Activated CD4-positive, alpha-beta T cell treated with anti-CD3 and anti-CD28 coated beads, Interleukin-2, amount 50 U/mL, for 16 hours (primary cell): Measurements from ENCODE around the gene ZNF79.
"Not testable (repeated sequence)": the region's sequence is repeated elsewhere in the genome, so short reads cannot be mapped to it uniquely, and the experiment has no call there.

Experiments
- DNase-seq: peaks from one replicate; pipeline ENCODE4 v3.0.0-alpha.2; 2020

ZNF79 gene

DNA sequence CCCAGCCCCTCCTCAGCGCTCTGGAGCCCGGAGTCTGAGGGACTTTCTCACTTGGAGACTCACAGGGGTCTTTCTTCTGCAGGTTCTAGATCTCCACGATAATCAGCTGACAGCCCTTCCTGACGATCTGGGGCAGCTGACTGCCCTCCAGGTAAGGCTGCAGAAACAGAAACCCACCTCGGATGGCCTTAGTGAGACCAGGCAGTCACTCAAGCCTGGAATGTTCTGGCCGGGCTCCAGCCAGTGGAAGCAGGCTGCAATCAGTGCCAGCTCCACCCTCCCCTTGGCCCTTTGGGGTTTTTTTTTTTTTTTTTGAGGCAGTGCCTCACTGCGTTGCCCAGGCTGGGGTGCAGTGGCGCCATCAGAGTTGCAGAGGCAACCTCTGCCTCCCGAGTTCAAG lies 34.7 kb downstream of the ZNF79 start:
- no peak for DNase-seq

DNA sequence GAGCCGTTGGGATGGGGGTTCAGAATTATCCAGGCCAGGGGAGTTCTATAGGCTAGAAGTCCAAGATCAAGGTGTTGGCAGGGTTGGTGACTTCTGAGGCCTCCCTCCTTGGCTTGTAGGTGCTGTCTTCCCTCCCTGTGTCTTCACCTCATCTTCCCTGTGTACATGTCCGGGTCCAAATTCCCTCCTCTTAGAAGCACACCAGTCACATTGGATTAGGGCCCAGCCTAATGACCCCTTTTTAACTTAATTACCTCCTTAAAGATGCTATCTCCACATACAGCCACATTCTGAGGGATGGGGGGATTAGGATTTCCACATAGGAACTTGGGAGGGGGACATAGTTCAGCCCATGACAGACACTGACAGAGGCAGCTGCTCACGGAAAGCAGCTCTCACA lies 39.2 kb downstream of the ZNF79 start:
- no peak for DNase-seq

DNA sequence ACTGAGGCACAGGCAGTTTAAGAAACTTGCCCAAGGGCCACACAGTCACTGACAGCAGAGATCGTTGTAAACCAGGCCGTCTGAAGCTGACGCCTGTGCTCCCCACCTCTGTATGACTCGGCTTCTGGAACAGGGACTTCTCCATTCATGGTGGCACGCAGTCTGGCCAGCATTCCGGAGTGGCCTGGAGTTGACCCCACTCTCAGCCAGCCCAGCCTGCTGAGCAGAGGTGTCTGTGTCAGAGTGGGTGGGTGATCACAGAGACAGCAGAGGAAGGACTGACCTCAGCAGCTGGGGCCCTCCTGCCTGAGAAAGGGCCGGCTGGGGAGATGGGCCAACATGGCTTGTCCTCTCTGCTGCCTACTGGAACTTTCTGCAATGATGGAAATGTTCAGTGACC lies 39.7 kb downstream of the ZNF79 start:
- DNase-seq, result no peak

DNA sequence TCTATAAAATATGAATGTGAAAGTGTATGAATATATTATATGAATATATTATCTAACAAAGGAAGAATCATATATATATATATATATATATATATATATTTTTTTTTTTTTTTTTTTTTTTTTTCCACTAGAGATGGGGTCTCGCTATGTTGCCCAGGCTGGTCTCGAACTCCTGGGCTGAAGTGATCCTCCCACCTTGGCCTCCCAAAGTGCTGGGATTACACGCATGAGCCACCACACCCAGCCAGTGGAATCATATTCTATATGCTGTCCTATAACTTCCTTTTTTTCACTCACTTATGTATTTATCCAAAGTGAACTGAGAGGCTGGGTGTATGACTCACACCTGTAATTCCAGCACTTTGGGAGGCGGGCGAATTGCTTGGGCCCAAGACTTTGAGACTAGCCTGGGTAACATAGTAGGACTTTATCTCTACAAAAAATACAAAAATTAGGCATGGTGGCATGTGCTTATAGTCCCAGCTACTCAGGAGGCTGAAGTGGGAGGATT lies 42.3 kb downstream of the ZNF79 start:
- not testable (repeated sequence) for DNase-seq

DNA sequence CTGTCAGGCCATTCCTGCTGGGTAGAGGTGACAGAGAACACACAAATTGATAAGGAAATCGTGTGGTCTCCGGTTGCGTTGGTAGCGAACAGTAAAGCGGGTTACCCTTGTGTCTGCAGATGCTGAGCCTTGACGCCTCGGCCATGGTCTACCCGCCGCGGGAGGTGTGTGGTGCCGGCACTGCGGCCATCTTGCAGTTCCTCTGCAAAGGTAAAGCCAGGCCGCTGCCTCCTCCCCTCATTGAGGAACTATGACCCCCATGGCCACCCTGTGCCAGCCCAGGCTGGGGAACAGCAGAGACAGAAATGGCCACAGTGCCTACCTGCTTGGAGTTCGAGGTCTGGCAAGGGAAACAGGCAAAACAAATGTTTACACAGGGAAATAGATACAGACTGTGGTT lies 43.4 kb downstream of the ZNF79 start:
- DNase-seq, result no peak

DNA sequence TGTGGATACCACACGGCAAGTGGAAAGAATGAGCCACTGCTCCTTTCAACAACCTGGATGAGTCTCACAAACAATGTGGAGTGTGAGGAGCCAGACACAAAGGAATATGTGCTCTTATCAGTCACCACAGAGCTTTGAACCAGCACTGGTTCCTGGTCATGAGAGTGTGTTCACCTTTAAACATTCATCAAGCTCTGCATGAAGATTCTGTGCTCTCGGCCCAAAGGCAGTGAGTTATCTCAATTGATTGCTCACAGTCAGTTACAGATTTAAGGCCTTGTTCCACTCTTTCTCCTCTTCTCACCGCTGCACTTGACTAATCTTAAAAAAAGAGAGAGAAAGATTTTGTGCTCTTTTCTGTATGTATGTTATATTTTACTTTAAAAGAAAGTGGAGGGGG lies 46.5 kb downstream of the ZNF79 start:
- no peak for DNase-seq

DNA sequence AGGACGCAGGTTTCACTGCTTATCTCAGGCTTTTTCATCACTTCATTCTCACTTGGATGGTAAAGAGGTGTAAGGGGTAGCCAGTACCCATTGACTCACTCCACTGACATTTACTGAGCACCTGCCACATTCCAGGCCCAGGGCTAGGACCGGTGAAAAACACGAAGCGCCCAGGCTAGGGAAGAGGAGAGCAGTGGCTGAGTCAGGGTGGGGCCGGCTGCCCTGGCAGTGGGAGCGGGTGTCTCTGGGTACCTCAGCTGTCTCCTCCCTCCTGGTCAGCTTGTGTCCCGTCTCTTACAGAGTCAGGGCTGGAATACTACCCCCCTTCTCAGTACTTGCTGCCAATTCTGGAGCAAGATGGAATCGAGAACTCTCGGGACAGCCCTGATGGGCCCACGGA lies 49.3 kb downstream of the ZNF79 start:
- no peak for DNase-seq

DNA sequence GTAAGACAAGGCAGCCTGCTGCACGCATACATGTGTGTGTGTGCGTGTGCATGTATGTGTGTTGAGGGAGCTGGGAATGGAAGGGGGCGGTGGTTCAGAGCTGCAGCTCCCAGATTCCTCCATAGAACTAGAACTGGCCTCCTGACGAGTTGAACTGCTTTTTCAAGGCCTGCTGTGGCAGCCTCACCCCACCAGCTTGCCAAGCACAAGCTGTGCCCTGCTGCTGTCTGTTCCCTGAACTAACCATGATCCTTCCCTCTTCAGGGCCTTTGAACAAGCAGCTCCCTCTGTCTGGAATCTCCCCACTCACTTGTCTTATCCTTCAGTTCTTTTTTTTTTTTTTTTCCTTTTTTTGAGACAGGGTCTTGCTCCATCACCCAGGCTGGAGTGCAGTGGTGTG lies 49.8 kb downstream of the ZNF79 start:
- no peak for DNase-seq

DNA sequence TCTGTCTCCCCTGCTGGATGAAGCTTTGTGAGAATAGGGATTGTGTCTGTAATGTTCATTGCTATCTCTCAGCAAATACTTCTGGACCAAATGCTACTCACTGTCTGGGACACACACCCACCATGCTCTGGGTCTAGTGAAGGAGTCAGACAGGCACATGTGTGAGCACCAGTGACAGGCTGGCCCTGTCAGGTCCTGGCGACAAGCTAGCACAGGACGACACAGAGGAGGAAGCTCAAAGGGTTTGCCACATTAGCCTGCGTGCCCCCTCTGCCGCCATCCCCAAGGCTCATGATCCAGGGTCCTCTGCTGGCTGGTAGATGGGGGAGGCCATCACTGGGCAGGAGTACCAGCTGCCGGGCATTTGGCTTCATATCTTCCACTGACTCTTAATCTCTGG lies 50.4 kb downstream of the ZNF79 start:
- DNase-seq, result no peak

DNA sequence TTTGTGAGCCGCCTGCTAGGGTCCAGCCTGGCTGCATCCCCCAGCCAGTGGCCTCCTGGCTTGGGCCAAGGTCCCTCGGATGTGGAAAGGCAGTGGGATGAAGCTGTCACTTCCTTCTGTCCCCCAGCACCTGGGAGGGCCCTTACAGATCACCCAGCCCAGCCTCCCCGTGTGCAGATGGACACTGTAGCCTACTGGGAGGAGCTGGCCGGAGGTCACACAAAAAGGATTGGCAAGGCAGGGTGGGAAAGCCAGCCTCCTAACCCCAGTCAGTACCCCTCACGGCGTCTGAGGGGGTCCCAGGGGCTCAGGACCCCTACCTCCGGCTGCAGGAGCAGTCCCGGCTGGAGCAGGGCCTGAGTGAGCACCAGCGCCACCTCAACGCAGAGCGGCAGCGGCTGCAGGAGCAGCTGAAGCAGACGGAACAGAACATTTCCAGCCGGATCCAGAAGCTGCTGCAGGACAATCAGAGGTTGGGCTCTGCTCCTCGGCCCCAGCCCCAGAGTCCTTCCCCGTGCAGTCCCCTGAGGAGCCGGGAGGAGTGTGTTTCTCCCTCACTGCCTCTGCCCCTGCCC lies 55.4 kb downstream of the ZNF79 start:
- no peak for DNase-seq

DNA sequence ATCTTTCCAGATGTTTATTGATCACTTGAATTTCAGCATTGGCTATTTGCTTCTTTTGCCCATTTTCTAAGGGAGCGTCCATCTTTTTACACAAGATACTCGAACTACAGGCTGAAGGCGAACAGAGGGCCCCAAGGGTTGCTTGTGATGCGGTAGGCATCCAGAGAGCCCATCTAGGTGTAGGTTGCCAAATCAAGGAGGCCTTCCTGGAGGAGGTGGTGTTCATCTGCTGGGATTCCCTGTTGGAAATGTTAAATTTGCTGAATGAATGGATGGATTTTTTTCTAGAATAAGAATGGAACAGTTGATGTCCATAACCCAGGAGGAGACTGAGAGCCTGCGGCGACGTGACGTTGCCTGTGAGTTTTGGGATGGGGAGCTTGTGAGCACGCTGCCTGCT lies 58.5 kb downstream of the ZNF79 start:
- no peak for DNase-seq

DNA sequence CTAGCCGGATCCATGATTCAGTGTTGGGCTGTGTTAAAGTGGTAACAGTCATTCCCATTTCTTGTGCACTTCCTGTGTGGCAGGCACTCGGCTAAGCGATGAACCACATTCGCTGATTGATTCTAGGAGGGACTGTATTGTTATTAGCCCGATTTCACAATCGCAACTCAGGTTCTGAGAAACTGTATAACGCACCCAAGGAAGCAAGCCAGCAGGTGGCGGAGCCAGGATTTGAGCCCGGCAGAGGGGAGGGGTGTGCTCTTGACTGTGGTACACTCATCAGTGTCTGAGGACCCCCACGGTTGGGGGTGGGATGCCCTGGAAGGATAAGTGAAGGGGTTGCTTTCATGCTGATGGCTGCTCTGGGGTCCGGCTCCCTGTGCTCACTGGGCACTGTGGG lies 61.8 kb downstream of the ZNF79 start:
- no peak for DNase-seq

DNA sequence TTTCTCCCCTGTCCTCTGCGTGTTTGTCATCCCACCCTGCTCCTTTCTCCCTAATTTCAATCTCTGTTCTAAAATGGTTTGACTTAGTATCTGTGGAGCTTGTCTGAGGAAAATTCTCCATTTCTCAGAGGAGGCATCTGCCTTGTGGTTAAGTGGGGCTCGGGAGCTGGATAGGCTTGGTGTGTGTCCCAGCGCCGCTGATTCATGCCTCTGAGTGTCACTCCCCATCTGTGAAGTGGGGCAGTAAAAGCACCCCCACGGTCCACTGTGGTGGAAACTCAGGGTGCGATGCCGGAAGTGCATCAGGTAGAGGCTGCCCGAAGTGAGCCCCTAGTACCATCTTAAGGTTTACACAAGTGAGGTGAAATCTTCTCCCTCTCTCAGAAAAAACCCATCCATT lies 64.8 kb downstream of the ZNF79 start:
- no peak for DNase-seq

DNA sequence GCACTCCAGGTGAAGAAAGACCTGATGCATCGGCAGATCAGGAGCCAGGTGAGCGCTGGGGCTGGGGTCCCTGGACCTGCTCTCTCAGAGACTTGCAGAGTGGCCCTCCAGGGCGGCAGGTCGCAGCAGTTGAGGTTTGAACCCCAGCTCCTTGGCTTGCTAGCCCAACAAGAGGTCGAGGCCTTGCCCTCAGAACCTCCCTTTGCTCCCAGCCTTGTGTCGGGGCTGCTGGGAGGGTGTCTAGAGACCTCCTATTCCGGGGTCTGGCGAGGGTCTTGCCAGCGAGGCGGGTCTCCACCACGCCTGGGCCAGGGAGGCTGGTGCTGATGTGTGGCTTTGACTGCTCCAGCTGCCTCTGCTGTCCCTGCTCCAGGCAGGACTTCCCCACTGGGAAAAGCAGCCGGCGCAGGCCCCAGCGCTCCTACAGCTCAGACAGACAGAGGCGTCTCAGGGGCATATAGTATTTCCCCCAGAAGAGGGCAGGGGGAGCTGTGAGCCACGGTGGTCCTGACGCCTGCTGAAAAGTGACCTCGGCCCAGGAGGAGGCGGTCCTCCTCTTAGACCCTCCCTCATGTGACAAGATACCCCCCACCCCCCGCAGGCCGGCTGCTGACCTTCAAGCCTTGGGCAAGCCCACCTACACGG lies 65.4 kb downstream of the ZNF79 start:
- no peak for DNase-seq

DNA sequence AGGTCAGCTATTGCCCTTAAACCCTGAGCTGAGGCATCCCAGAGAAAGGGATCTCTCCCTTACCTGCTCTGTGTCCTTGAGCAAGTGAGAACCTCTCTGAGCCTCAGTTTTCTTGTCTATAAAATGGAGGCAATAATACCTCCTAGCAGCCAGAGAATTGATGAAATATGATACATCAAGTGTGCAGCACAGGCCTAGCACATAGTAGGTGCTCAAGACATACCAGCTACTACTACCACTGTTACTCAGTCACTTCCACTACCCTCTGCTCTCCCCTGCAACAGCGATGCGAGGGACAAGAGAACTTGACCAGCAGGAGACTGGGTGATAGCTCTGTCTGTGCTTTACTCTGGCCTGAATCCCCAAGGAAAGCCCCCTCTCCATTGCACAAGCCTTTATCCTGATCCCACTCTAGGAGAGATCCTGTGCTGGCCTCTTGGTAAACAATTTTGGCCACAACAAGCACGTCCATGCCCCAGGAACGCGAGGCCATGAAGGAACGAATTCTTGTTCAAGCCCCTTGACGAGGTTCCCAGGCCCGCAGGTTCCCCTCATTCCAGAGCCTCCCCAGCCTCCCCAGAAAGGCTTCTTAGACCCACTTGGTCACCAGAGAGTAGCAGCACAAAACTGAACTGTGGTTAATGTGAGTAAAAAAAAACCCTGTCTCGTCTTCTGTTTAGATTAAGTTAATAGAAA lies 66.5 kb downstream of the ZNF79 start:
- DNase-seq, result no peak

DNA sequence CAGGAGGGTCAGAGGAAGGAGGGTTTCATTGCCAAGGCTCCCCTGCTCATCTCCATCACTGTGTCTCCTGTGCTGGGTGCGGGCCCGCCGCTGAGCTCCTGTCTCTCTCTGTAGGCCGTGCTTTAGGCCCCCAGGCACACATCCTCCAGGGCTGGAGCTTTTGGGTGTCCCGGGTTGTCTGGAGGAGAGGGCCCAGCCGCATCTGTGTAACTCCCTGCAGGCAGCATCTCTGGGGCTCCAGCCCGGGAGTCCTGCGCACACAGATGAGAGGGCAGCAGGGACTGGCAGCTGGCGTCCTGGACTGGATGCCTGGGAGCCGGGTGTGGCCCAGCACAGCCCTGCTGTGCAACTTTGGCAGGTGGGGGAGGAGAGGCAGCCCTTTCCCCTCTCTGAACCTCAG lies 67.3 kb downstream of the ZNF79 start:
- no peak for DNase-seq

DNA sequence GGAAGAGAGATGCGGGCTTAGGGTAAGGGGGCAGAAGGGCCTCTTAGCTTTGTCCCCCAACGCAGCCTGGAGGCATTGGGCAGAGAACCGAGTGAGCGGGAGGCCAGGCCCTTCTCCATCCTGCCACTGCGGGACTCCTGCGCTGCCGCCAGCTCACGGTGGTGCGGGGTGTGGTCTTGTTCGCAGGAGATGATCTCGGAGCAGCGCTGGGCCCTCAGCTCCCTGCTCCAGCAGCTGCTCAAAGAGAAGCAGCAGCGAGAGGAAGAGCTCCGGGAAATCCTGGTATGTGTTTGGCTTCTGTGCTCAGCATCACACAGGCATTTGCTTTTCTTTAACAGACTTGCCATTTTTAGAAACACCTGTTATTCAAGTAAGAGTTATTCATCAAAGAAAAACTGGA lies 68.4 kb downstream of the ZNF79 start:
- no peak for DNase-seq

DNA sequence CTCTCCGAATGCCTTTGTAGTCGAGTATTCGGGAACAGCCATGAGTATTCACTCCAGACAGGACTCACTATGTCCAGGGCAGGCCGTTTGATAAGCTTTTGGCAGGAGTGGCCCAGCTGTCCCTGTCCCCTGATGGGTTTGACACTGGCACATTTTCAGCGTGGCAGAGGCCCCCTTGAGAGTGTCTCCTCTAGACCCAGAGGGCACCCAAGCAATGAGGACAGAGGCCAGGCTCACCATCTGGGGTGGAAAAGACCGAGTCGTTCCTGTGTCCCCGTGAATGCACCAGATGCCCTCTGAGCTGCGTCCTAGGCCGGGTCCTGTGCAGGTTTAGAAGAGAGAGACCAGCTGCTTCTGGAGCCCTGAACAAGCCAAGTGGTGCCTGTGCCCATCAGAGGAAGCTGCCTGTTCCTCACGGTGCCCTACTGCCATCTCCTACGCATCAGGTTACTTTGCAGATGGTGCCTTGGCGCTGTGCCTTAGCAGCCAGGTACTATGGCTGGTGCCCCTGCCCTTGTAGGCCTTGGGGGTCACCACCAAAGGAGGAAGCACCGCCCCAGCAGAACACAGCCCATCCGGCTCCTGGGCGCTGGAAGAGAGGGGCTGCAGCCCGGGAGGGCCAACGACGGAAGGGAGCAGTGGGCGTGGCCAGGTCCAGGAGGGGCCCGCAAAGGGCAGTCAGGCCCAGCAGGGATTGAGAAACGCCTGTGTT lies 69.6 kb downstream of the ZNF79 start:
- no peak for DNase-seq

DNA sequence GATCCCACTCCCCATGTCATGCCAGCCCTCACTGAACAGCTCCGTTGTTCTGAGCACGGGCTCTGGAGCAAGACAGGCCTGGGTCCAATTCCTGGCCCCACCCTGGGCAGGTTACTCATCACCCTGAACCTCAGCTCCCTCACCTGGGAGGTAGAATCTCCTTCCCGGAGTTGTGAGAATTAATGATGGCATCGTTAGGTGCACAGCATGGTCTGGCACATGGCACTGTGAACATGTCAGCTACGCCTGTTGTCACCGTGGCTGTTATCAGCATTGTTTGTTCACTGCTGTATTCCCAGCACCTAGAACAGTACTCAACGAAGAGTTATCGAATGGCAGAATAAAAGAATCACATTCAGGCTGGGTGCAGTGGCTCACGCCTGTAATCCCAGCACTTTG lies 70.1 kb downstream of the ZNF79 start:
- no peak for DNase-seq
